GM23248 (cell line): ENCODE results near the gene COPS2.

Experiments
- EZH2 ChIP-seq: fragments of 200-600 bp; sonication (generic); IDR thresholded peaks from 2 replicates; pipeline ENCODE4 v1.6.1; 2018; ENCODE audit warnings: antibody characterized with exemption, mild to moderate bottlenecking; ENCODE audit not compliant: insufficient read depth, poor library complexity, severe bottlenecking
- EZH2phosphoT487 ChIP-seq: fragments of 200-600 bp; sonication (generic); IDR thresholded peaks from 2 replicates; pipeline ENCODE4 v1.6.1; 2018; ENCODE audit warnings: antibody characterized with exemption, moderate library complexity, mild to moderate bottlenecking, low read depth; ENCODE audit not compliant: insufficient read depth

GRCh38 chr15:49168016-49168415, 12.6 kb upstream of the COPS2 start:
- no peak for TF ChIP-seq EZH2phosphoT487
- no peak for TF ChIP-seq EZH2
